Hematopoietic multipotent progenitor cell (in vitro differentiated cells): ENCODE measurements around the gene GATA6. TPM values are rescaled to one million over a fixed set of nuclear protein-coding genes. Genes with fewer than 3 reads are reported as not detected.
"Not testable (repeated sequence)": the region's sequence is repeated elsewhere in the genome, so short reads cannot be mapped to it uniquely, and the experiment has no call there.

Experiments
- DNase-seq, 3 donors: peaks; one replicate each; pipeline ENCODE4 v3.0.0-alpha.2; 2011 to 2015; ENCODE audit warnings: low read depth in 2 of 3, low spot score in 2 of 3
- total RNA-seq: library from RNA; depleted of rRNA; stranded (reverse); fragments of >200 nt; gene quantifications from one replicate; pipeline ENCODE4 v1.2.3, GENCODE V29; 2012

Gene GATA6
- total RNA-seq, 1 donor, result not detected

DNA sequence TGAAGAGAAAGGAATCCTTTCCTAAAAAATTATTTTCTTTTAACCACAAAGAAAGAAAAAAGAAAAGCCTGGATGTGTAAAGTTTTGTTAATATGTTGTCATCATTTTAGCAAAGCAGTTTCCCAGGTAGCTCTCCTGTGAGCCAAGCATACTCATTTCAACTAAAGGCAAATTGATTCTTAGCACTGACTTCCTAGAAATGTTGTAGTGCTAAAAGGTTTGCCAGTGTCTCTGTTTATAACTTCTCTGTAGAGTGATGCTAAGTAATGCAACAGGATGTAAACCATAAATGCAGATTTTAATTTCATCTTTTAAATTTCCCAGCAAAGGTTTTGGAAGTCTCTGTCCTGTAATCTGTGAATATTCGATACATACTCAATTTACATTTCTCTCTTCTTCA, 10.2 kb downstream of the GATA6 start:
- no peak for DNase-seq

- no peak for DNase-seq
These were observed 11.3 kb downstream of the GATA6 start for GRCh38 chr18:22180722-22181121.

DNA sequence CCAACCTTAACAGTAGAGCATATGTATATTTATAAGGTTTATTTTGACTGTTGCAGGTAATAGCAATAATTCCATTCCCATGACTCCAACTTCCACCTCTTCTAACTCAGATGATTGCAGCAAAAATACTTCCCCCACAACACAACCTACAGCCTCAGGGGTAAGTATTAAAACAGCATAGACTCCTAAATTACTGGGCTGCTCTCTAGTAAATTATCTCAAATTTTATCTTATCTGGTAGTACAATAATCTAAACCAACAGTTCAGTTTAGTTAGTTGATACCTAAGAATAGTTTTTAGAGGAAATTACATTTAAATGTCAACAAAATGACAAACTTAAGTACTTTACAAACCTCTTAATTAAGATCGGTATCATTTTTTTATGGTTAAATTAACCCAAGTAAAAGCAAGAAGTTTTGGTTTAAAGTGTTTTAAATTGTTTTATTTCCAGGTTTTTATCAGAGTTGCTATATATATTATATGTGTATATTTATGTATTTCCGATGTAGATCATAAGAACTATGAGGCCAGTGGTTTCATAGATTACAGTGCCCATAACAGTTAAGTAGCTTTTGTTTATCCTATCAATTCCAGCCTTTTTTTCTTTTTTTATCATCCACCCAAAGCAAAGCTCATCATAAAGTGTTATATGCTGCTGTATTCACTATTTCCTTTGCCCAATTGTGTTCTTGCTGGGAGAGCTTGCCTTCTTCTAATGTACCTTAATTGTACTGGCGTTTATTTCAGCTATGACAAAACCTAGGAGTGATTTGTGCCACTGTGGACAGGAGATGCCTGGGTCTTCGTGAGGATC, 13.7 kb downstream of the GATA6 start:
- DNase-seq, result no peak

GRCh38 chr18:22183698-22184170, 14.3 kb downstream of the GATA6 start:
- DNase-seq, result no peak

DNA sequence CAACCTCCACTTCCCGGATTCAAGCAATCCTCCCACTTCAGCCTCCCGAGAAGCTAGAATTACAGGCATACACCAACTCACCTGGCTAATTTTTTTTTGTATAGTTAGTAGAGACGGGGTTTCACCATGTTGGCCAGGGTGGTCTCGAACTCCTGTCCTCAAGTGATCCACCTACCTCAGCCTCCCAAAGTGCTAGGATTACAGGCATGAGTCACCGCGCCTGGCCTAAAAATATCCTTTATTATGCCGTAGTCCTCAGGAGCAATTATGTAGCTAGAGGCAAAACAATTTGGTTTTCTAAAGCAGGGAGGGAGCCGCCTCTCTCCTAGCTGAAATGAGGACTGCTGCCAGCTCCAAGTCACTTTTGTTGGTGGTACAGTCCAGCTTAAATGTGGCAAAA, 15.2 kb downstream of the GATA6 start:
- not testable (repeated sequence) for DNase-seq

DNA sequence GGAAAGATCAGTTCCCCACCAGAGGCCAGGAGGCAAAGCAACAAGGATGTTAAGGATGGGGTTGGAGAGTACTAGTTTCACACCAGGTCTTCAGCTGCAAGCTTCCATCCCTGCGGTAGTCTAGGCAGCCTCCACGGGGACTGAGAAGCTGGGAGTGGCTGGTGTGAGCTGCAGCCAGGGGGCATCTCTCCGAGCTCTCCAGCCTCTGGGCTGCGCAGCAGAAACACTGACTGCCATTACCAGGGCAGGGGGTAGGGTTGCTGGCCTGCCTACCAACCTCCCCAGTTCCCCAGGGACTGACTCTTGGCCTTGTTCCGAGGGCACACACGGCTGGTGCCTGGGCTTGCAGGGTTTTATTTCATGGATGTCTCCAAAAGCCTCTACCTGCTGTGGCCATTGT, 15.9 kb downstream of the GATA6 start:
- DNase-seq, result no peak

DNA sequence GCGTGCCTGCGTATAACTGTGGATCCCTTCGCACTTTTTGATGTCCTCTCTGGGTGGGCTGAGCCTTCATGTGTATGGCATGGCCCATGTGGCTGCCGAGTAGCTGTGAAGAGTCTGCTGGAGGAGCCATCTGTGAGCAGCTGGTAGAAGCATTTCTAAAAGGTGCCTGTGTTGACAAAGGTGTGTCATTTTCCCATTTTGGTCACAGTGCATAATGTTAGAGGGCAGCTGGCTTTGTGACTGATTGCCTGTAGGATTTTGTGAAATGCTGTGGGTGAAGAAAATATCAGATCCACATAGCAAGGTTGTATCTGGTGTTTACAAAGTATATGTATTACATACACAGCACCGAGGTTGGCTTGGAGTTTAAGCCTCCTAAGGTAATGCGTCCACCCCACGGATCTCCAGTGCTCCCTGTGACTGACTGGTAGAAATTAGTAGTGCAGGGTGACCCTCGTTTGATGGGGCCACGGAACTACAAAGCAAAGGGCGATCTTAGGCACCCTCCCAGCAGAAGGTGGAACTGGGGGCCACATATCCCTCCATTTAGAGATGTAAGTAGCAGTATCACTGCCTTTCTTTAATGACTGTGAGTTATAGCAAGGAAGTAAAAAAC, 16.5 kb downstream of the GATA6 start:
- no peak for DNase-seq

GRCh38 chr18:22186484-22186971, 17.1 kb downstream of the GATA6 start:
- DNase-seq, result no peak

DNA sequence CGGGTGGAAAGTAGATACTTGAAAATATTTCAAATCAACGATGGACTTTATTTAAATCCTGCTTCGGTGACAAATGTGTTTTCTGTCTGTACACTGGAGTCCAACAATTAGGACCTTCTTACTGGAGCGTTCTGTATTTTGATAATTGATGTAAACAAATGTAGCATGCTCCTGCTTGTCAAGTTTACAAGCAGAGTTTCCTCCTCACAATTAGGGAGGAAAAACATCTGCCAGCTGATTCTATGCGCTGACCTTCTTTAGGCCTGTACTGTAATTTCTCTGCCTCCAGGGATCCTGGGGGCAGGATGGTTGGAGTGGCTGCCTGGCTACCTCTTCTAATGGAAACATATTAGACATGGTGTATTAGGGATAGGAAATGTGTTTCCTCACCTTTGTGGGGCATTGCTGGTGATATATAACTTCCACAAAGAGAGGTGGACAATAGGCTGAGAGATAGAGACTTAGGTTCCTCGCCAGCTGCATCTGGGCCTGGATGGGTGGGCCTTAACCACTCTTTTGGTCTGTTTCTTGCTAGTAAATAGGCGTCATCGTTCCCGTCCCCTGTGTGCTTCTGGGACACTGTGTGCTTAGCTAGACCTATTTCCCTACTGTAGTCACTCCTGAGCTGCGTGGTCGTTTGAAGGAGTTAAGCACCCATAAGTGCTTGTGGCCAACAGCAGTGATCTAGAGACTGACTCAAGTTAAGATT, 19.3 kb downstream of the GATA6 start:
- no peak for DNase-seq

DNA sequence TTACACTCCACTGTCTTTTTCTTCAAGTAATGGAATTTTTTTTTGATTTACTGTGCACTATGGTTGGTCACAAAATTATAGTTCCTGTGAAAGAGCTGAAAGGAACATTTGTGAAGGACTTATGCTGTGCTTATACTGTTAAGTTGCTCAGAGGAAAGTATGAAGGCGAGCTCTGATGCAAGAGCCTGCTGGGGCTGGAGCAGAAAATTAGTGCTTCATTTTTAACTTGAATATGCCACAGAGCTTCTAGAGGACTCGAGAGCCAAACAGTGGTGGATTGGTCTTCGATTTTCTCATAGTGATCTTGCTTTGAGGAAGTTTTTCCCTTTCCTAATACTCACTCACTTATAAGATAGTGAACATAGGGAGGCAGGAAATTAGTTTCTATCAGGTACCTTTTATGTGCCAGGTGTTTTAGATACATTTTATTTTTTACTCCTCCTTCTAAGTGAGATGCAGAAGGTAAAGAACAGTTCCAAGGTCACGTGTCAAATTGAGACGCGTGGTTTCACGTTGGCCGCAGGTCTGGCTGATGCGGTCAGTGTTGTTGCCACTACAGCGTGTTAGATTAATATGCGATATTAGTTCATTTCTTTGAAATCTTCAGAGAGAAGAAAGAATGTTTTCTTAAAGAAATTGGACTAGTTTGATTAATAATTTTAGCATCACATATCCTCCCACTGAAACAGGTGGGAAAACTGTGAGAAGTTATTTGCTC, 20.2 kb downstream of the GATA6 start:
- no peak for DNase-seq

DNA sequence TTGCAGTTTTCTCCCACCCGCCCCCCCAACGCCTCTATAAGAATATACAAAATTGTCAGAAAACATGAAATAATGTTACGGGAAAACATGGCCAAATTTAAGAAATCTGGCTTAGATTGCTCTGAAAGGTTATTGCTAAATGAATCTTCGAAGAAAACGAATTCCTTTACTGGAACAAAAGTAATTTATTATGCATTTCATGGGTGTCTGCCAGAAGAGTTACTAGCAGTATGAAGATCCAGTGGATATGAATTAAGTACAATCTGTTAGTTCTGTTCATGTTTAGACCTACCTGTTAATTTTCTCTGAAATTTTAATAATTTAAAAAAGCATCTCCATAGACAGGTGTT, 21.9 kb downstream of the GATA6 start:
- DNase-seq, result no peak

DNA sequence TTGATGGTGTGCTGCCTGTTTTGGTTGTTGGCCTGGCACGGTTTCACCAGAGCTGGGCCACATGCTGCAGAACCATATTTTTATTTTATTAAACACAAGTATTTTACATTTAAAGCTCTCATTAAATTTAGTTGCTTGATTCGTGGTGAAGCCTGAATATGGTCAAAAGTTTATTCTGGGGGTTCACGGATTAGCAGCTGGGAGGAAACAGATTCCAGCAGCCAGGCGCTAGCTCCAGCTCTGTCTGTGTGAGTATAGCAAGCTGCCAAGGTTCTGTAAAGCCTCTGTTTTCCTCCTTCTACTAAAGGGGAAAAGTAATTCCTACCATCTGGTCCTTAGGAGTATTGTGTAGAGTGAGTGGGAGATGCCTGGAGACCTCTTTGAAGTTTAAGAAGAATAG, 22.5 kb downstream of the GATA6 start:
- DNase-seq, result no peak

DNA sequence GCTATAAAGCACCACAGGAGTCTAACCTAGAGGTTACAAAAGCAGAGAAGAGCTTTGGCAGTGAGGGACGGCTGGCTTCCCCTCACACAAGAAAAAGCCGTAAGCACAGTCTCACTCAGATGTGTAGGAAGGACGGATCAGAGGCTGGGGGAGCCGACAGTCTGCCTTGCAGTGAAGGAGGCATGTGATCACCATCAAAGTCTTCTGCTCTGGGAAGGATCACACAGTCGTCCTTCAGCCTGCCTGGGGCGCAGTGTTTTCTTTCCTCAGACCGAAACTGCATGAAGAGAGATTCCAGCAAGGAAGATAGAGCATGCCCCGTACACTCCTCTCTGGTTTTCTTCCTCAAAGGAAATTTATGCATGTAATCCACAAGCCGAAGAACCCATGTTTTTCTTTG, 24.1 kb downstream of the GATA6 start:
- no peak for DNase-seq

DNA sequence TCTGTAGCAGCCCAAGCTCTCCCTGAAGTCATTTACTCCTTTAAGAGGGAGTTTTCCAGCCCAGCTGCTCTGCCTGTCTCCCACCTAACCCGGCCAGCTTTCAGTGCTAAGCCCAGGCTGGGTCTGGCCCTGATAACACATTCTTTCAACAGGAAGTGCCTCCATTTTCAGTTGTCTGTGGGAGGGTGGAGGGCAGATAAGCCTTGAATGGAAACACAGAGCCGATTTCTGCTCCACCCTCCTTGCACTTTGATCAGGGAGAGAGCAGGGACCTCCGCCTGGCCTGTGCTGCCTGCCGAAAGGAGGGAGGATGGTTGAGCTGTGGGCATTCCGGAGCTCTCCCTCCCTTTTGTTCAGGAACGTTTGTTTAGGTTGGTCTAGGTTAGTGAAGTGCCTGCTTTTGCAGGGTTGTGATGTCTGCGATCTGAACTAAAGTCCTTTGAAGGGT, 24.8 kb downstream of the GATA6 start:
- DNase-seq, result no peak

- DNase-seq, result no peak
These were observed 25.7 kb downstream of the GATA6 start for GRCh38 chr18:22195052-22195451.

GRCh38 chr18:22196943-22197342, 27.6 kb downstream of the GATA6 start:
- not testable (repeated sequence) for DNase-seq

DNA sequence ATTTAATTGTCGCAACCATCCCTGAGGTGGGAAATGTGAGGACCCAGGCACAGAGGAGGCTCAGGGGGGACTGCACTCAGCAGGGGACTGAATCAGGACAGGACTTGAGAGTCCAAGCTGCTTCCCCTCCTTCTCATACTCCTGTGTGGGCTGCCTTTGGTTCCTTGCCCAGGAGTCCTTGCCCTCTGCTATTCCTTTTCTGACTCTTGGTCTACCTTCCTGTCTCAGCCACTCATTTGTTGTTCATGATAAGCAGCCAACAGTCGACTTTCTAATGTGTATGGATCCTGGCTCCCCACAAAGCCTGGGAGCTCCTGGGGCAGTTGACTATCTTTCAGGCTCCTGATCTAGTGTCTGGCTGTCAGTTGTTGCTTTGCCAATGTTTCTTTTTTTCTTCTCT, 28.3 kb downstream of the GATA6 start:
- DNase-seq, result no peak

DNA sequence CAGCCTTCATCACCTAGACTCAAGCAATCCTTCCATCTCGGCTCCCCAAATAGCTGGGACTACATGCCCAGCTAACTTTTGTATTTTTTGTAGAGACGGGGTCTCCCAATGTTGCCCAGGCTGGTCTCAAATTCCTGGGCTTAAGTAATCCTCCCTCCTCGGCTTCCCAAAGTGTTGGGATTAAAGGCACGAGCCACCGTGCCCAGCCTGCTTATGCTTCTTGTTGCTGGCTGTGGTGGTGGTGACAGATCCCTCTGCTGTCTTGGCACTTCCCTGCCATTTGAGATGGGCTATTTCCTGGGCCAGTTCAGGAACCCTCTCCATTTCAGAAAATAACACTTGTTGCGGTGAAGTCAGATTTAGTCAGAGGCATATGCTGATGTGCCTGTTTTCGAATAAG, 28.8 kb downstream of the GATA6 start:
- DNase-seq, result no peak

DNA sequence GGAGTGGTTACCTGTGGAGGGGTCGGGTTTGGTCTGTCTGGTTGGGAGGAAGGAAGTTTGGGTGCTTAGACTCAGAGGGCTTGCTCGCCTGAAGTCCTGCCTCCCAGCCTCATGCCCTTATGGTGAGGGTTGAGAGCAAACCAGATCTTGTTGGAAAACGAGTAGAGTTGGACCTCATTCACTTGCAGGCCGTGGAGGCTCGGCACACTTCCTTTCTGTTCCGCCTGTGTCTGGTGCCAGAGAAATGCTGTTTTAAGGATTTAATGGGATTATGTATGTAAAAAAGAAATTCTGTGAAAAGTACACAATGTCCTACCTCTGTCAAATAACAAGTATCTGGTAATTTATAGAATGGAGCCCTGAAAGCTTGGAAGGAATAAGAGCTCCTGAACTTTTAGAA, 29.6 kb downstream of the GATA6 start:
- DNase-seq, result no peak

GRCh38 chr18:22200611-22201225, 31.3 kb downstream of the GATA6 start:
- DNase-seq, result no peak
